Measurements from ENCODE around the gene C3orf18.
A peak's percentile ranks its signal among the peaks of the same experiment; 100 is the strongest.

Gene C3orf18

GRCh38 chr3:50604110-50604621, 36.6 kb upstream of the C3orf18 start:
- DNase-seq (ENCODE audit: extremely low read depth in 1 of 2, low read depth in 1 of 2) = no peak

- no peak for DNase-seq (ENCODE audit: extremely low read depth in 1 of 2, low read depth in 1 of 2)
Measured at GRCh38 chr3:50603261-50604109, 35.9 kb upstream of the C3orf18 start.

GRCh38 chr3:50602595-50603191, 35.1 kb upstream of the C3orf18 start:
- DNase-seq (ENCODE audit: extremely low read depth in 1 of 2, low read depth in 1 of 2) = no peak

- peak; percentile 42 to 52 for DNase-seq (ENCODE audit: extremely low read depth in 1 of 2, low read depth in 1 of 2)
Measured at GRCh38 chr3:50600841-50601591, 33.5 kb upstream of the C3orf18 start.

GRCh38 chr3:50600141-50600753, 32.7 kb upstream of the C3orf18 start:
- DNase-seq (ENCODE audit: extremely low read depth in 1 of 2, low read depth in 1 of 2) = no peak

- no peak for DNase-seq (ENCODE audit: extremely low read depth in 1 of 2, low read depth in 1 of 2)
Measured at GRCh38 chr3:50599716-50600118, 32.2 kb upstream of the C3orf18 start.

- DNase-seq (ENCODE audit: extremely low read depth in 1 of 2, low read depth in 1 of 2) = no peak
Measured at GRCh38 chr3:50599115-50599715, 31.7 kb upstream of the C3orf18 start.

GRCh38 chr3:50594253-50594785, 26.8 kb upstream of the C3orf18 start:
- no peak for DNase-seq (ENCODE audit: extremely low read depth in 1 of 2, low read depth in 1 of 2)

GRCh38 chr3:50592568-50592967, 25.0 kb upstream of the C3orf18 start:
- no peak for DNase-seq (ENCODE audit: extremely low read depth in 1 of 2, low read depth in 1 of 2)

GRCh38 chr3:50591196-50591741, 23.7 kb upstream of the C3orf18 start:
- no peak for DNase-seq (ENCODE audit: extremely low read depth in 1 of 2, low read depth in 1 of 2)

GRCh38 chr3:50588759-50589433, 21.3 kb upstream of the C3orf18 start:
- DNase-seq (ENCODE audit: extremely low read depth in 1 of 2, low read depth in 1 of 2) = no peak

GRCh38 chr3:50587806-50588758, 20.5 kb upstream of the C3orf18 start:
- DNase-seq (ENCODE audit: extremely low read depth in 1 of 2, low read depth in 1 of 2) = no peak

GRCh38 chr3:50587373-50587772, 19.8 kb upstream of the C3orf18 start:
- DNase-seq (ENCODE audit: extremely low read depth in 1 of 2, low read depth in 1 of 2) = no peak

- DNase-seq (ENCODE audit: extremely low read depth in 1 of 2, low read depth in 1 of 2) = no peak
Measured at GRCh38 chr3:50586763-50587070, 19.2 kb upstream of the C3orf18 start.

GRCh38 chr3:50585919-50586762, 18.6 kb upstream of the C3orf18 start:
- DNase-seq (ENCODE audit: extremely low read depth in 1 of 2, low read depth in 1 of 2) = no peak

- no peak for DNase-seq (ENCODE audit: extremely low read depth in 1 of 2, low read depth in 1 of 2)
Measured at GRCh38 chr3:50584391-50584790, 16.8 kb upstream of the C3orf18 start.

- no peak for DNase-seq (ENCODE audit: extremely low read depth in 1 of 2, low read depth in 1 of 2)
Measured at GRCh38 chr3:50583897-50584296, 16.4 kb upstream of the C3orf18 start.

- no peak for DNase-seq (ENCODE audit: extremely low read depth in 1 of 2, low read depth in 1 of 2)
Measured at GRCh38 chr3:50582083-50582482, 14.5 kb upstream of the C3orf18 start.
